GM21619 (cell line): ENCODE results near the gene PFKP.
"Not testable (repeated sequence)": the region's sequence is repeated elsewhere in the genome, so short reads cannot be mapped to it uniquely, and the experiment has no call there.

ENCODE experiments used
- ATAC-seq: cut with Tn5 transposase; IDR thresholded peaks from one replicate; pipeline ENCODE4 v1.9.1; 2021; ENCODE audit not compliant: unreplicated experiment

Gene PFKP

DNA sequence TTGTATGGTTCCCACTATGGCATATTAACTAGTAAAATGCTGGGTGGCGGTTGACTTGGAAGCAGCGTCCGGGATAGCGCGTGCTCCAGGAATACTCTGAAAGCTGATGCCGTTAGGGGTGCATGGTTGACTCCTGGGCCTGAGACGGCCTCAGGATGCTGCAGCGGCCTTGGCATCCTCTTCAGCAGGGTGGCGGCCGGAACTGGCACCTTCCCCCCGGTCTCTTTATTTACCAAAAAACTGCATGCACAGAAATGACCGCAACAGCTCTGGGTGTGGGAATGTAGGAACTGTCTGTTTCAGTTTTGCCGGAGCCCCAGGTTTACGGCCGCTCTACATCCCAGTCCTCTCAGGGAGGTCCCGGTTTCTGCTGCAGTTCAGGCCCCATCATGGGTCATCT, 28.8 kb downstream of the PFKP start:
- no peak for ATAC-seq

DNA sequence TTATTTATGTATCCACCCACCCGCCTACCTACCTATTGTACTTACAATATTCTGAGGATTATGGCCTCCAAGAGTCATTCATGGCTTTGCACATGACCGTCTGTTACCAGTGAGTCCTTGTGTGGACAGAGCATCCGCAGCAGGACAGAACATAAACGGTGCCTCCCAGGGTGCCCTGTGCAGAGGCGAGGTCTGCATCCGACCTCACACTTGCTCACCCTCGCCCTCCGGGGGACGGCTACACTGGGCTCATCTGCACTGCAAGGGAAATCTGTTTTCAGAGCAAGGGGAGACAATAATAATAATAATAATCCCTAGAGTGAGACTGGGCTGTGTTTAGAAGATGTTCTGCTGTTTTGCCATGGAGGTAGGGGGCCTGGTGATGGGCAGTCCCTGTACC, 29.8 kb downstream of the PFKP start:
- ATAC-seq: no peak

DNA sequence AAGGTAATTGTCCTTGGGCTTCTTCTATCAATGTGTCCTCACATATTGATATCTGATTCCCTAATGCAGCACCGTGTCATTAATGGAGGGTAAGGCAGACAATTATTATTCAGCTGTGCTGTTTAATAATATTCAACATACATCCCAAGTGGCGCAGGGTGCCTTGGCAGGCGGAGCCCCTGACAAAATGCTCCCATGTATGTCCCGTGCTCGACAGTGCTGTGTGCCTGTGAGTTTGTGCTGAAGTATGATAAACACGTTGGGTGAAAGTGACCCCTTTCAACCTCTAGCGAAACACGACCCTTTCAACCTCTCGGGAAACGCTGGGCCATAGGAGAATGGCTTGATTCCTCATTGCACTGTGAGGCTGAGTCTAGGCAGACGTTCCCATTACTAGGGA, 31.3 kb downstream of the PFKP start:
- ATAC-seq: no peak

DNA sequence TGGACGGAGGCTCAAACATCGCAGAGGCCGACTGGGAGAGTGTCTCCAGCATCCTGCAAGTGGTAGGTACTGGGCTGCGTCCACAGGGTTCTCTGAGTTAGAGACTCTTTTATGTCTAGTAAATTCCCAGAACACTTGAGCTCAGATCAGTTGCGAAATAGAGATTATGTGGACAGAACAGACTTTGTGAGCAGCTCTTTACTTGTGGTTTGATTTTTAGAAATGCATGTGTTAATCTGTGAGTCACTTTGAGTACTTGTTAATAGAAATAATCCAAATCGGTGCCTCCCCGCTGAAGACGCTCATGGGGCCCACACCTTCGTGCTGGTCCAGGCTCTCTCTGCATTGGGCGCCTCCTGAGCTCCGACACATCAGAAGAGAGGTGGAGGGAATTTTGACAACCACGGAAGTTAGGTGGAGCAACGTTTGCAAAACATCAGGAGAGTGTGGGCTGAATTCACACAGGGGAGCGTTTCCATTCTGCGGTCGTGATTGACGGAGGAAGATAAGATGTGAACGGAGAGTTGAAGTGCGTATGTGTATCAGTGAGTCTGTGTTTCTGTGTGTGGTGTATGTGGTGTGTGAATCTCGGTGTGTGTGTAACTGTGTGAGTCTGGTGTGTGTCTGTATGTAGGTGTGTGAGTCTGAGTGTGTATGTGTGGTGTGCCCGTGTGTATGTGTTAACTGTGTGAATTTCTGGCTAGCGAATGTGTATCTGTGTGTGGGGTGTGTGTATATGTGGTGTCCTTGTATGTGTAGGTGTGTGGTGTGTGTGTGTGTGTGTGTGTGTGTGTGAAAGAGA, 32.1 kb downstream of the PFKP start:
- no peak for ATAC-seq

DNA sequence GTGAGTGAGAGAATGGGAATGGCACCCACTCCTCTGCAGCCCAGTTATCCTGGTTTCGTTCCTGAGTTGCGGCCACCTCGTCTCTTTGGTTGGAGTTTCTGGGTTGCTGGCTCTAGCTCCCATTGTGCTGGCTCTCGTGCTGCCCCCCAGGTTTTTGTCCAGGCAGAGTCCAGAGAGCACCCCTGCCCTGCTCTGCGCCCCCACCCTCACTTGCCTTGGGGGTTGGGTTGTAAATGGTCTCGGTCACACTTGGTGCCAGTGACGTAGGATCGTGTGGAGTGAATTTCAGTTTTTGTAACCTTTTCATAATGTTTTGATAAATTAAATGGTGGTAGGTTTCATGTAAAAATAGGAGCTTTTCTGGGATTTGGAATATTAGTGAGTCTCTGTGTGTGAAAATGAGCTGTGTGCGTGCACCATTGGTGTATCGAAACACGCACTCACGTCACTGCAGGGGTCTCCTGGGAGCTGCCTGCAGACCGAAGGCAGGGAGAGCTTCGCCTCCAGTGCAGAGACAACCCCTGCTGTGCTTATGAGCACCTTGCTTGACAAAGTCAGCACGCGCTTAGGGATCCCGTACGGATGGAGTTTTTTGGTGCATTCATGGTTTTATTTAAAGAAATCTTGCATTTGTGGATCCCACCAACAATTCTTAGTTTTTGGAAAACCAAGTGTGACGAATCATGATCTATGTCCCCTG, 32.9 kb downstream of the PFKP start:
- ATAC-seq: no peak

DNA sequence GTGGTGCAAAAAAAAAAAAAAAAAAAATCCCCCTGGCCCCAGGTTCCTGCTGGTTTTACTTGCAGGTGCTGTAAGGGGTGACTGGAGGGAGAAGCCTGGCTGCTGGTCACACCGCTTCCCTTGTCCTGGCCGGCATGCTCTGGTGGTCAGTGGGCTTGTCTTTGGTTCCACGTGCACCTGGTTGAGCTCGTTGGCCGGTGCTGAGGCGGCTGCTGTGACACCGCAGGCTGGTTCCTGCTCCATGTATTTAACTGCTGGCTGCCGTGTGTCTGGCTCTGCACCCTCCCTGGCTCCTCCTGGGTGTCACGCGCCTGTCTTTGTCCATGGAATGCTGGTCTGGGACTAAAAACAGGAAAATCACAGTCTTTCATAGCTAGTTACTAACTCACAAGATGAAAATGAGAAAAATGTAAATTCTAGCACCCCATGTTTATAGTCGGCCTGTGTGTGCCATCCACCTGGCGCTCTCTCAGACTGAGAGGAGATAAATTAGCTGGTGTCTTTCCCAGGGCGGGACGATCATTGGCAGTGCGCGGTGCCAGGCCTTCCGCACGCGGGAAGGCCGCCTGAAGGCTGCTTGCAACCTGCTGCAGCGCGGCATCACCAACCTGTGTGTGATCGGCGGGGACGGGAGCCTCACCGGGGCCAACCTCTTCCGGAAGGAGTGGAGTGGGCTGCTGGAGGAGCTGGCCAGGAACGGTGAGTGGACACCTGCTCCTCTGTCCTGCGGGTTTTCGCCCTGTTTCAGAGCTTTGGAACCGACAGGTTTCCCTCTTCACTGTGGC, 33.7 kb downstream of the PFKP start:
- no peak for ATAC-seq

DNA sequence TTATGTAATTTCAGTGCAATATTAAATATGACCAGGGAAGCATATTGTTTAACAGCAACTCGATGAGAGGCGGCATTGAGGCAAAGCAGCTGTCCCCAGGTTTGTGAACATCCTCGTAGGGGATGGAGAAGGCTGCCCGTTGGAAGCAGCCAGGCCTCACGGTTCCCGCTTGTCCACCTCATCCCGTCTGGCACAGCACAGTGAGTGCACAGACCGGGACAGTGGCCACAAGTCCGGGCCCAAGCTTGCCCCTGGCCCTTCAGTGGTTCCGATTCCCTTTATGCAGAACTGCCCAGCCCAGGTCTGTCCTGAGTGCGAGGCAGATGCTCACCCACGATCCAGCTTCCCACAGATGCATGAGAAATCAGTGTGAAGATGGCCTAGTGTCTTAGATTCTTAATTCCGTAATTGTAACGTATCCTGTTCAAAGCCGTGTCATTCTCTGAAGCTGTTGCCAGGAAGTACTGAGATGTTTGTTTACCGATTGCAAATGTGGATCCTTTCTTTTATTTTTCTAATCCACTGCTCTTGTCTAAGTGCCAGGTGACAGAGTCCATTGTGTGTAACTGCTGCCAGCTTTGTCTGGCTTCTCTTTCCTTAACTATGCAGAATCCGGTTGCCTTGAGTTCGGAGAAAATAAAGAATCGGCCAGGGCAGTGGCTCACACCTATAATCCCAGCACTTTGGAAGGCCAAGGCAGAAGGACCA, 35.5 kb downstream of the PFKP start:
- no peak for ATAC-seq

DNA sequence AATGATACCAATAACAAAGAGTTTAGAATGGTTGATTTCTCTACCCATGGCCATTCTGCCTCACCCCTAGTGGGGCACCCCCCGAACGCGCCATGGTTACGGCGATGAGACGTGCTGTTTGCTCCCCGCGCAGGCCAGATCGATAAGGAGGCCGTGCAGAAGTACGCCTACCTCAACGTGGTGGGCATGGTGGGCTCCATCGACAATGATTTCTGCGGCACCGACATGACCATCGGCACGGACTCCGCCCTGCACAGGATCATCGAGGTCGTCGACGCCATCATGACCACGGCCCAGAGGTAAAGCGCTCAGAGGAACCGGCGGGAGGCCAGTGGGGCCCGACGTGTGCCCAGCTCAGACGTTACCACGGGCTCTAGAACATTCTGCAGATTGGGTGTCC, 36.3 kb downstream of the PFKP start:
- no peak for ATAC-seq

DNA sequence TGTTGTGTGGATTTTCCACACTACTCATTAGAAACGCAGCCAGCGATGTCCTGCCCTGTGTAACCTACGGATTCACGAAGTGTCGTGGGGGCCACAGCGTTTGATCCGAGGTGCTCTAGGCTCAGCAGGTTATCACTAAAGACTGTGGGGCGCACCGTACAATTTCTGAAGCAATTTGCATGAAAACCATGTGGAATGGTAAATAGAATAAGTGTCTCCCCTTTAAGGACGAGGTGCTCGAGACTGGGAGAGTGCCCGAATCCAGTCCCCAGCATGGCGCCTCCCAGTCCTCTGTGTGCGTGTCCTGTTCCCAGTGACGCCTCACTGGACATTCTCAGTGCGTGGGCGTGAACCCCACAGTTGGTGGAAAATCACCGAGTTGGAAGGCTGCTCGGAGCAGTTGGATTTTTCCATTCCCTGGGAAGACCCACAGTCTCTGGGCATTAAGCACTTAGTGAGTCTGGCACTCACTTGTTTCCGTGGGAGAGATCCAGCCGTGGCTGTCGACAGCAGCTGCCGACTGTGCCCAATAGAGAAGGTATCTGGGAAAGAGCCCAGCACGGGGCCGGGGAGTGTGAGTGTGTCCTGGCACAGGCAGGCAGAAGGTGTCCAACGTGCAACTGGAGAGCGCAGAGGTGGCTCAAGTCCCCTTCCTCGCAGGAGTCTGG, 37.0 kb downstream of the PFKP start:
- ATAC-seq: no peak

DNA sequence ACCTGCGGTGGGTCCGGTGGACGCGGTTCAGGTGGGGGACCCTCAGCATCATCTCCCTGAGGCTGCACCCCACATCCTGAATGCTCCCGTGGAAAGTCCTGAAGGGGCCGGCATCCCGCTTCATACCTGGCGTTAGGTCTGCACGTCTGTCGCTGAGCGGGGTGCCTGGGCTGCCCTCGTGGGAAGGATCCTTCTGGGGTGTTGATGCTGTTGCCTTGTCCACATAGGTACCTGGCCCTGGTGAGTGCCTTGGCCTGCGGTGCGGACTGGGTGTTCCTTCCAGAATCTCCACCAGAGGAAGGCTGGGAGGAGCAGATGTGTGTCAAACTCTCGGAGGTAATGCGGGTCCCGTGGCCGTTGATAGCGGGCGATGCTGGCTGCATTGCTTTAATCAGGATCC, 37.8 kb downstream of the PFKP start:
- no peak for ATAC-seq

DNA sequence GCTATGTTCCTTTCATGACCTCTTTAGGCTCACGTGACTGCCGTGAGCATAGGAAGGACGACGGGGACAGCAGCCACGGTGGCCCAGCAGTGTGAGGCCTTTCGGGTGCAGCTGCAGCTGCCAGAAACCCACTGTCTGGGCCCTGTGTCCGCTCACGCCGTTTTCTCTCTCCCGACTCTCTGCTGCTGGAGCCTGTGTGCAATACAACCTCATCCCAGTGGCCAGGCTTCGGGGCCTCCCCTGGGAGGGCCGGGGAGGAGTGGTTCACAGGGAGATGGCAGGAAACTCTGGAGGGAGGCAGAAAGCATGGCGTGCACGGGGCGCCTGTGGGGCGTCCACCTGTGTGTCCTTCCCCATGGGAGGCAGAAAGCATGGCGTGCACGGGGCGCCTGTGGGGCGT, 38.6 kb downstream of the PFKP start:
- ATAC-seq: no peak

DNA sequence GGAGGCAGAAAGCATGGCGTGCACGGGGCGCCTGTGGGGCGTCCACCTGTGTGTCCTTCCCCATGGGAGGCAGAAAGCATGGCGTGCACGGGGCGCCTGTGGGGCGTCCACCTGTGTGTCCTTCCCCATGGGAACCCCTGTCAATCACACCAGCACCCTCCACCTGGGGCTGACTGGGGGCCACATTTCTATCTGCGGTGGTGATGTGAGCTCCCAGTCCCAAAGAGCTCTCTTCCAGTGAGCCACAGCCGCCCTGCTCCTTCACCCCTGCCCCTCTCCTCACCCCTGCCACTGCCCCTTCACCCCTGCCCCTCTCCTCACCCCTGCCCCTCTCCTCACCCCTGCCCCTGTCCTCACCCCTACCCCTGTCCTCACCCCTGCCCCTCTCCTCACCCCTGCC, 39.0 kb downstream of the PFKP start:
- not testable (repeated sequence) for ATAC-seq

DNA sequence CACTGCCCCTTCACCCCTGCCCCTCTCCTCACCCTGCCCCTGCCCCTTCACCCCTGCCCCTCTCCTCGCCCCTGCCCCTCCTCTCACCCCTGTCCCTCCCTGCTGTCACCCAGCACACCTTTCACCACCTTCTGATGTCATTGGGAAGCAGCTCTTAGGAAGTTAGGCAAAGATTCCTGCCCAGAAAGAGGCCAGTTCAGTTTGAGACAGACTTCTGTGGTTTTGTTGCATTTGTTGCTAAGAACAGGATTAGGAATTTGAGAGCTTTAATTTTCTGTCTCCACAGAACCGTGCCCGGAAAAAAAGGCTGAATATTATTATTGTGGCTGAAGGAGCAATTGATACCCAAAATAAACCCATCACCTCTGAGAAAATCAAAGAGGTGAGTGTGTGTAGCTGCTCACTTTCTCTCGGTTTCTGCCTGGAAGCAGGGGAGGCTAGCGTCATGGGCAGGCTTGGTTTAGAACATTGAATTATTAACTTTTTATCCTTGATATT, 39.6 kb downstream of the PFKP start:
- ATAC-seq: no peak

DNA sequence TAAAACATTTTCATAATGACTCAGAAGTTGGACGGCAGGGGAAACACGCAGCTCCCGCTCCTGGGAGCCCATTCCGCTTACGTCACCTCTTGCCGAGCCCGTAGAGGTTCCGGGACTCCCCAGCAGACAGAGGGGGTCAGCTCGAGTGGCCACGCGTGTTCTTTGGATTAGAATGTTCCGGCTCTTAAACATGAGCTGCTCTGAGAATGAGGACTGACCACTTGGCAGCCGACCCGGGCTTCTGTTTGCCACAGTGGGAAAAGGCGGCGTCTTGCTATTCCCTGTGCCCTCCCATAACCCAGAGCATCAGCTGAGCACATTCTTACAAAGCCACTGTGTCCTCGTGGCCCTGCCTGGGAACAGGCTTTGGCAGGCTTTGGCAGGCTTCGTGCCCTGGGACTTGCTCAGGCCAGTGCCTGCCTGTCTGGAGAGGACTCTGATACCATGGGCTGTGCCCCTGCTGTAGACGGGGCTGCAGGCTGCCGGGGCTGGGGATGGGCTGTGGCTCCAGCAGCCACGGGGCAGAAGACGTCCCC, 40.1 kb downstream of the PFKP start:
- no peak for ATAC-seq

DNA sequence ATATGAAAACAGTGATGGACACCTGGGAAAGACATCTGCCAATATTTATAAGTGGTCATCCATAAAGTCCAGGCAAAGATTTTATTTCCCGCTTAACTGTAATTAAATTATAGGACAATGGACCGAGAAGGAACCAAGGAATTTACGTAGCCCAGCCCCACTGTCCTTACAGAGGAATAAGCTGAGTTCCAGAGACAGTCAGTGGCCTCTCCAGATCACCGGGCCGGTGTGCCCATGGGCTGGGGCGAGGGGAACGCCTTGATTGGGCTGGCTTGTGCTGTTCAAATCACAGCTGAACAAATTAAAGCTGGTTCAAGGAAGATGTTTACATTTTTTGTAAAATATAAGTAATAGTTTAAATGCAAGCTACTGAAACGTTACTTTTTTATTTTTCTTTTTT, 40.7 kb downstream of the PFKP start:
- ATAC-seq: no peak

DNA sequence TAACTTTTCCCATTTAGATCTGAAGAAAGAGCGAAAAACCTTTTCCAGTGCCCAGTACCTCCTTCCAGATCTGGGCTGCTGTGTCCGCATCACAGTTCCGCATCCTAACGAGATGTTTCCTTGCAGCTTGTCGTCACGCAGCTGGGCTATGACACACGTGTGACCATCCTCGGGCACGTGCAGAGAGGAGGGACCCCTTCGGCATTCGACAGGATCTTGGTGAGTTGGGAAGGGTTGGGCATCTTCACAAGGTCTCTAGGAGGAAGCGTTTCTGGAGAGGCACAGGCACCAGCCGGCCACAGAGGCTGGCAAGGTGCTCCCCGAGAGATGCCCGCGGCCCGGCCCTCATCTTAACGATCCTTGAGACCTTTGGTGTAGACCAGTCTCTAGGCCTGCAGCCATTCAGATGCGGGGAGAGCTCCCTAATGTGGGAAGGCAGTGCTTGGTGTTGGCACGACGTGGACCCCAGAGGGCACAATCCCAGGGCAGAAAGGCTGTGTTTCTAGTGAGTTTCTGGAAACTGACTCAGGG, 41.3 kb downstream of the PFKP start:
- no peak for ATAC-seq

DNA sequence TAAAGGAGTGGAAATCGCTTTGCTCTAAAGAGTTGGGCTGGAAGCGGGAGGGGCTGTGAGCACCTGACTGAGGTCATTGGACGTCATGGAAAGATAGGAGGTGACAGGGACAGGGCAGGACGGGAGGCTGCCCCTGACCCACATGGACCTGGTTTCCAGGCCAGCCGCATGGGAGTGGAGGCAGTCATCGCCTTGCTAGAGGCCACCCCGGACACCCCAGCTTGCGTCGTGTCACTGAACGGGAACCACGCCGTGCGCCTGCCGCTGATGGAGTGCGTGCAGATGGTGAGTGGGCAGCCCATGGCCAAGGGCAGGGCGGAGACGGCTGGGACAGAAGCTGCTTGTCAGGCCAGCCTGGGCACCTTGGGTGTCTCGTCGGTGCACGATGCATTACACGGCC, 41.8 kb downstream of the PFKP start:
- no peak for ATAC-seq

DNA sequence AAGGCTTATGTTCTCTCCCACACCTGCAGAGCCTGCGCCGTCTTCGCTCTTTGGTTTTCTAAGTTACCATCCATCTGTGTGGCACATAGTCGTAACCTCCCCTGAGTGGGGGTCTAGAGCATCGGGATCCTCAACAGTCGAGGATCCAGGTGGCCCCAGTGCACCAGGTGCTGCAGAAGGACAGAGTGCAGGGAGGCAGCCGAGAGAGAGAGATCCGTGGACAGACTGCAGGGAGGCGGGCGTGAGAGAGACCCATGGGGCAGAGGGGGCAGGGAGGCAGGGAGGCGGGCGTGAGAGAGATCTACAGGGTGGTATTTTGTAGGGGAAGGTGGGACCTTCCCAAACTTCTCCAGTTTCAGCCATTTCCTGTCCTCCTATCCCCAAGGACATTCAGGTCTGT, 42.3 kb downstream of the PFKP start:
- ATAC-seq: no peak

DNA sequence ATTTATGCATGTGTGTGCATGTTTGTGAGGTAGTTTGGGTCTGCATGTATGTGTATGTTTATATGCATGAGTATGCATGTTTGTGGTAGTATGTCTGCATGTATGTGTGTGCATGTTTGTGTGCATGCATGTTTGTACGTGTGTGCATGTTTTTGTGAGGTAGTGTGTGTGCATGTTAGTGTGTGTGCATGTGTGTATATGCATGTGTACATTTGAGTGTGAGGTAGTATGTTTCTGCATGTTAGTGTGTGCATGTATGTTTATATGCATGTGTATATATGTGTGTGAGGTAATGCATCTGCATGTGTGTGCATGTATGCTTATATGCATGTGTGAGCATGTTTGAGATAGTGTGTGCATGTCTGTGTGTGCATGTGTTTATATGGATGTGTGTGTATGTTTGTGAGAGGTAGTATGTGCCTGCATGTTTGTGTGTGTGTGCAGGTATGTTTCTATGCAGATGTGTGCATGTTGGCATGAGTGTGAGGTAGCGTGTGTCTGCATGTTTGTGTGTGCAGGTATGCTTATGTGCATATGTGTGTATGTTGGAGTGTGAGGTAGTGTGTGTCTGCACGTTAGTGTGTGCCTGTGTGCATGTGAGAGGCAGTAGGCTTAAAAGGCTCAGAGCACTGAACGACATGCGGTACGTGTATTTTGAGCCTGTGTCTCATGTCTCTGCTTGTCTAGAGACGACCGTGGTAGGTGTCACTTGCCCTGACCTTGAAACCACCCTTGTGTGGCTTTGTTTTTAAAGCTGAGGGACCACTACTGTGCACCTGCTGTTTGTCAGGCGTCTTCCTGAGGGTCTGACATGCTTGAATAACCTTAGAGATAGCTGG, 43.7 kb downstream of the PFKP start:
- ATAC-seq: no peak
